ENCODE measurements around the gene MIEF1. TPM values are rescaled to one million over a fixed set of nuclear protein-coding genes. Genes with fewer than 3 reads are reported as not detected.

Gene MIEF1
- total and polyA plus RNA-seq, 2 experiments from 2014 or later: 13.2 to 40.1 TPM

- peaks cover 5% of the 10 kb centered on the region; the same call in 1 of the 2 replicates for H3K36me3 ChIP-seq (ENCODE audit: insufficient read depth)
- H3K79me2 ChIP-seq (replicated peaks; ENCODE audit: insufficient read depth): peaks cover 21% of the 10 kb centered on the region
- peaks cover 20% of the 10 kb centered on the region for H4K20me1 ChIP-seq (replicated peaks; ENCODE audit: insufficient read depth)
- Mint-ChIP-seq H3K27ac (no peak overlapping the region; the same call in 1 of the 2 replicates), H3K27me3 (ENCODE audit: insufficient read depth, low read depth, poor library complexity) (peaks cover 39% of the 10 kb centered on the region), H3K9me3 (no peaks in the 10 kb centered on the region), H3K4me3 (peak overlapping the region; percentile 47; the same call in 2 of the 3 replicates), H3K4me1 (peaks cover 65% of the 10 kb centered on the region), H3K36me3 (ENCODE audit: low read depth) (peaks cover 22% of the 10 kb centered on the region)
- H3K4me2 ChIP-seq: peak overlapping the region; percentile 87
- H3K27me3 ChIP-seq (ENCODE audit: insufficient read depth): no peaks in the 10 kb centered on the region
- peak overlapping the region; percentile 90 for H2AFZ ChIP-seq
- H3K27ac ChIP-seq (ENCODE audit: low read depth): peak overlapping the region; percentile 74
- peaks cover 32% of the 10 kb centered on the region for H3F3A ChIP-seq (replicated peaks; ENCODE audit: low read depth)
- DNase-seq (ENCODE audit: low spot score): peak; percentile 43
- peaks cover 47% of the 10 kb centered on the region for H3K4me1 ChIP-seq (ENCODE audit: insufficient read depth)
- no peak; the same call in 2 of the 3 replicates for ATAC-seq
- TF ChIP-seq EZH2phosphoT487 (IDR thresholded peaks at IDR 0.05; ENCODE audit: unreplicated experiment): no peak
- no peak for TF ChIP-seq STAT1 (IDR thresholded peaks at IDR 0.05; ENCODE audit: unreplicated experiment)
- no peak for TF ChIP-seq CREB1 (CRISPR knock-in tag; IDR thresholded peaks at IDR 0.05; ENCODE audit: low read depth)
- TF ChIP-seq, protein P1, sequence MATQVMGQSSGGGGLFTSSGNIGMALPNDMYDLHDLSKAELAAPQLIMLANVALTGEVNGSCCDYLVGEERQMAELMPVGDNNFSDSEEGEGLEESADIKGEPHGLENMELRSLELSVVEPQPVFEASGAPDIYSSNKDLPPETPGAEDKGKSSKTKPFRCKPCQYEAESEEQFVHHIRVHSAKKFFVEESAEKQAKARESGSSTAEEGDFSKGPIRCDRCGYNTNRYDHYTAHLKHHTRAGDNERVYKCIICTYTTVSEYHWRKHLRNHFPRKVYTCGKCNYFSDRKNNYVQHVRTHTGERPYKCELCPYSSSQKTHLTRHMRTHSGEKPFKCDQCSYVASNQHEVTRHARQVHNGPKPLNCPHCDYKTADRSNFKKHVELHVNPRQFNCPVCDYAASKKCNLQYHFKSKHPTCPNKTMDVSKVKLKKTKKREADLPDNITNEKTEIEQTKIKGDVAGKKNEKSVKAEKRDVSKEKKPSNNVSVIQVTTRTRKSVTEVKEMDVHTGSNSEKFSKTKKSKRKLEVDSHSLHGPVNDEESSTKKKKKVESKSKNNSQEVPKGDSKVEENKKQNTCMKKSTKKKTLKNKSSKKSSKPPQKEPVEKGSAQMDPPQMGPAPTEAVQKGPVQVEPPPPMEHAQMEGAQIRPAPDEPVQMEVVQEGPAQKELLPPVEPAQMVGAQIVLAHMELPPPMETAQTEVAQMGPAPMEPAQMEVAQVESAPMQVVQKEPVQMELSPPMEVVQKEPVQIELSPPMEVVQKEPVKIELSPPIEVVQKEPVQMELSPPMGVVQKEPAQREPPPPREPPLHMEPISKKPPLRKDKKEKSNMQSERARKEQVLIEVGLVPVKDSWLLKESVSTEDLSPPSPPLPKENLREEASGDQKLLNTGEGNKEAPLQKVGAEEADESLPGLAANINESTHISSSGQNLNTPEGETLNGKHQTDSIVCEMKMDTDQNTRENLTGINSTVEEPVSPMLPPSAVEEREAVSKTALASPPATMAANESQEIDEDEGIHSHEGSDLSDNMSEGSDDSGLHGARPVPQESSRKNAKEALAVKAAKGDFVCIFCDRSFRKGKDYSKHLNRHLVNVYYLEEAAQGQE (IDR thresholded peaks at IDR 0.05; ENCODE audit: unreplicated experiment): no peak
- TF ChIP-seq, protein P2, sequence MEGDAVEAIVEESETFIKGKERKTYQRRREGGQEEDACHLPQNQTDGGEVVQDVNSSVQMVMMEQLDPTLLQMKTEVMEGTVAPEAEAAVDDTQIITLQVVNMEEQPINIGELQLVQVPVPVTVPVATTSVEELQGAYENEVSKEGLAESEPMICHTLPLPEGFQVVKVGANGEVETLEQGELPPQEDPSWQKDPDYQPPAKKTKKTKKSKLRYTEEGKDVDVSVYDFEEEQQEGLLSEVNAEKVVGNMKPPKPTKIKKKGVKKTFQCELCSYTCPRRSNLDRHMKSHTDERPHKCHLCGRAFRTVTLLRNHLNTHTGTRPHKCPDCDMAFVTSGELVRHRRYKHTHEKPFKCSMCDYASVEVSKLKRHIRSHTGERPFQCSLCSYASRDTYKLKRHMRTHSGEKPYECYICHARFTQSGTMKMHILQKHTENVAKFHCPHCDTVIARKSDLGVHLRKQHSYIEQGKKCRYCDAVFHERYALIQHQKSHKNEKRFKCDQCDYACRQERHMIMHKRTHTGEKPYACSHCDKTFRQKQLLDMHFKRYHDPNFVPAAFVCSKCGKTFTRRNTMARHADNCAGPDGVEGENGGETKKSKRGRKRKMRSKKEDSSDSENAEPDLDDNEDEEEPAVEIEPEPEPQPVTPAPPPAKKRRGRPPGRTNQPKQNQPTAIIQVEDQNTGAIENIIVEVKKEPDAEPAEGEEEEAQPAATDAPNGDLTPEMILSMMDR (conservative IDR thresholded peaks at IDR 0.05; ENCODE audit: low read depth in 2 of 2): peak; percentile 21 to 42; a peak in 3 of 4 replicates
- no peak for TF ChIP-seq EZH2 (IDR thresholded peaks at IDR 0.05; ENCODE audit: low read depth, unreplicated experiment)
- TF ChIP-seq ZNF331 (CRISPR knock-in tag; IDR thresholded peaks at IDR 0.05; ENCODE audit: low read depth): no peak
- no peak for TF ChIP-seq NANOG (IDR thresholded peaks at IDR 0.05; ENCODE audit: borderline replicate concordance)
- TF ChIP-seq POLR2AphosphoS5 (IDR thresholded peaks at IDR 0.05; ENCODE audit: low read depth): no peak
- H3K9me2 ChIP-seq (ENCODE audit: insufficient read depth): no peaks in the 10 kb centered on the region
- peak overlapping the region; percentile 53 for H3K4me3 ChIP-seq
These were observed 32.0 kb downstream of the MIEF1 start for GRCh38 chr22:39534092-39534506.

Data from GM23338 (cell line).